Measurements from ENCODE around the gene TMCO6.
"Not testable (repeated sequence)": the region's sequence is repeated elsewhere in the genome, so short reads cannot be mapped to it uniquely, and the experiment has no call there.

The TMCO6 gene

GRCh38 chr5:140596321-140596741 lies 42.9 kb upstream of the TMCO6 start:
- ChIA-PET POLR2A (no interaction called here), CTCF (interaction anchor here (1.7 kb wide), 1 partner anchor 12 kb away, joined by 5 read pairs; no protein-coding TSS in a partner anchor)
- no peak for TF ChIP-seq CTCF (IDR thresholded peaks at IDR 0.05; ENCODE audit: control extremely low read depth, extremely low read depth, low read depth, missing control alignments)
- DNase-seq (ENCODE audit: extremely low spot score) = no peak

- no peak for DNase-seq (ENCODE audit: extremely low spot score)
- POLR2A ChIA-PET = no interaction called here
- CTCF ChIA-PET = no interaction called here
- no peak for TF ChIP-seq CTCF (IDR thresholded peaks at IDR 0.05; ENCODE audit: control extremely low read depth, extremely low read depth, low read depth, missing control alignments)
These were observed 40.4 kb upstream of the TMCO6 start for GRCh38 chr5:140598836-140599235.

- no peak for DNase-seq (ENCODE audit: extremely low spot score)
- ChIA-PET CTCF (interaction anchor here (0.6 to 1.9 kb wide), 3 partner anchors 11 to 35 kb away, joined by 3 to 6 read pairs (median 4); no protein-coding TSS in a partner anchor), POLR2A (no interaction called here)
- TF ChIP-seq CTCF (IDR thresholded peaks at IDR 0.05; ENCODE audit: control extremely low read depth, extremely low read depth, low read depth, missing control alignments) = no peak
These were observed 39.2 kb upstream of the TMCO6 start for GRCh38 chr5:140600096-140600495.

- TF ChIP-seq CTCF (IDR thresholded peaks at IDR 0.05; ENCODE audit: control extremely low read depth, extremely low read depth, low read depth, missing control alignments) = no peak
- CTCF ChIA-PET = interaction anchor here (1.0 kb wide), 1 partner anchor 9 kb away, joined by 3 read pairs; no protein-coding TSS in a partner anchor
- DNase-seq (ENCODE audit: extremely low spot score) = no peak
- POLR2A ChIA-PET = no interaction called here
These were observed 37.1 kb upstream of the TMCO6 start for GRCh38 chr5:140602147-140602546.

- CTCF ChIA-PET = interaction anchor here (1.7 kb wide), 1 partner anchor 240 kb away, joined by 4 read pairs; no protein-coding TSS in a partner anchor
- POLR2A ChIA-PET; DNase-seq (ENCODE audit: extremely low spot score): not testable (repeated sequence)
These were observed 35.9 kb upstream of the TMCO6 start for GRCh38 chr5:140603446-140603698.

- no peak for DNase-seq (ENCODE audit: extremely low spot score)
- ChIA-PET CTCF (interaction anchor here (1.7 kb wide), 1 partner anchor 241 kb away, joined by 4 read pairs; no protein-coding TSS in a partner anchor), POLR2A (no interaction called here)
- TF ChIP-seq CTCF (IDR thresholded peaks at IDR 0.05; ENCODE audit: control extremely low read depth, extremely low read depth, low read depth, missing control alignments) = no peak
These were observed 35.5 kb upstream of the TMCO6 start for GRCh38 chr5:140603734-140604133.

- CTCF ChIA-PET = no interaction called here
- TF ChIP-seq CTCF (IDR thresholded peaks at IDR 0.05; ENCODE audit: control extremely low read depth, extremely low read depth, low read depth, missing control alignments) = no peak
These were observed 33.4 kb upstream of the TMCO6 start for GRCh38 chr5:140605879-140606278.

More at GRCh38 chr5:140605879-140606278, 33.4 kb upstream of the TMCO6 start:
- no peak for DNase-seq (ENCODE audit: extremely low spot score)
- POLR2A ChIA-PET = no interaction called here

Data from GM10248 (cell line).